MCF 10A (cell line): Measurements from ENCODE around the gene FAT2. TPM values are rescaled to one million over a fixed set of nuclear protein-coding genes. Genes with fewer than 3 reads are reported as not detected.

ENCODE experiments used
- BruUV-seq: library from RNA; stranded (reverse); fragments of 400-500 nt; replicated peaks from 2 replicates; lab custom pipeline; 2021; lab: Mats Ljungman, UMichigan
- CTCF ChIA-PET: fragments of 300-600 bp; sonication (Branson Sonifier 250); formaldehyde crosslinking; extraction: SDS; loops from one replicate; lab custom pipeline; 2021; ENCODE audit warnings: antibody characterized with exemption, inconsistent platforms; lab: Yijun Ruan, JAX
- POLR2A ChIA-PET: fragments of 300-600, 350-650 bp; sonication (Branson Sonifier 250); formaldehyde crosslinking; extraction: SDS; loops from one replicate; lab custom pipeline; 2020; ENCODE audit warnings: antibody characterized with exemption, inconsistent platforms; lab: Yijun Ruan, JAX
- DNase-seq: peaks from one replicate; pipeline ENCODE4 v3.0.0-alpha.2; 2018; ENCODE audit not compliant: unreplicated experiment
- H3K27ac Mint-ChIP-seq: one replicate; pipeline ENCODE4 v1.8.0; 2022; ENCODE audit warnings: mild to moderate bottlenecking, low read depth, mixed read lengths; ENCODE audit not compliant: unreplicated experiment
- H3K27me3 Mint-ChIP-seq: one replicate; pipeline ENCODE4 v1.8.0; 2022; ENCODE audit warnings: mixed read lengths; ENCODE audit not compliant: insufficient read depth, unreplicated experiment
- H3K36me3 Mint-ChIP-seq: one replicate; pipeline ENCODE4 v1.8.0; 2022; ENCODE audit warnings: mild to moderate bottlenecking, moderate library complexity, mixed read lengths; ENCODE audit not compliant: insufficient read depth, unreplicated experiment
- H3K4me1 Mint-ChIP-seq: one replicate; pipeline ENCODE4 v1.8.0; 2022; ENCODE audit warnings: mixed read lengths; ENCODE audit not compliant: insufficient read depth, unreplicated experiment
- H3K4me3 Mint-ChIP-seq: one replicate; pipeline ENCODE4 v1.8.0; 2022; ENCODE audit warnings: mild to moderate bottlenecking, moderate library complexity, mixed read lengths; ENCODE audit not compliant: unreplicated experiment
- H3K9me3 Mint-ChIP-seq: one replicate; pipeline ENCODE4 v1.8.0; 2022; ENCODE audit warnings: mixed read lengths; ENCODE audit not compliant: unreplicated experiment
- intact Hi-C: fragments of 100-400 bp; cut with micrococcal nuclease; formaldehyde crosslinking; loops from 2 replicates; pipeline ENCODE4 v1.14.1; 2022
- total RNA-seq: library from RNA; stranded (reverse); gene quantifications from 2 replicates; pipeline ENCODE4 v1.2.3, GENCODE V29; 2022
- TF ChIP-seq, protein P1 (sequence below): fragments of 200-600 bp; IDR thresholded peaks from one replicate; pipeline ENCODE4 v1.8.0; 2022; ENCODE audit warnings: antibody characterized with exemption, mild to moderate bottlenecking; ENCODE audit not compliant: unreplicated experiment

FAT2 gene
- total RNA-seq, 1 experiment from 2014 or later: 9.9 TPM

DNA sequence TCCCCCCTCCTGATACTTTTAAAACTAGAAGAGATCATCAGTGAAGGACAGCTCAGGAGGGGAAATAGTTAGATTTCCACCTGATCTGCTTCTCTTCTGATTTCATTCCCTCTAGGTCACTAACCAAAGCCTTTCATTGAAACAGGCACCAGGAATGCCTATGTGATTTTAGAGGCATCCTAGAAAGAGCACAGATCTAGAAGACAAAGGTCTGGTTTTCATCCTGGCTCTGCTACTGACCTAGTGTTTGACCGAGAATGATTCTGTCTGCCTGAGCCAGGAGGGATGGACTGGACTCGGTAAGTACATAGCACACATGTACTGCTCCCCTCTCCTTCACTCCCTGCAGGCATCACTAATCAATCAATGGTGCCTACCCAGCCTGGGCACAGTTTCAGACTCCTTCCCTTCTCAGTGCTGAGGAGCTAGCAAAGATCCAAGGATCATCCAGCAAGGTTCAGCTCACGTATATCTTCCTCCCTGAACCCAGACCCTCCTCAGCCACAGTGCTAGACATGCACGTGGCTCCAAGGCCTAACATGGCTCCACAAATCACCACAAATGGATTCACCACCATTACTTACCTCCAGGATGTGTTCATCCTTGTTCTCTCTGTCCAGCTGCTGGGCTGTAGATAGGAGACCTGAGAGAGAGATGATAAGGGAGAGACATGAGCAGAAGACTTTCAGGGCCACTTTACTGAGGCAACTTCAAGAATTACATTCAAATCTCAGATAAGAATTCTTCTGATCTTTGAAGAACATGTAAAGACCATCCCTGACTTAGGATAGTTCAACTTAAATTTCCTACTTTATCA lies 35.2 kb downstream of the FAT2 start:
- H3K4me1 Mint-ChIP-seq: no peaks in the 10 kb centered on the region
- intact Hi-C loops: no loop called here
- ChIA-PET POLR2A (interaction anchor here (1.2 to 1.7 kb wide), 3 partner anchors 7 to 96 kb away, joined by 3 to 5 read pairs (median 3); no protein-coding TSS in a partner anchor), CTCF (interaction anchor here (0.6 to 26.8 kb wide), 6 partner anchors 10 to 88 kb away, joined by 3 to 467 read pairs (median 4); no protein-coding TSS in a partner anchor)
- BruUV-seq: no TSS peak
- no peak overlapping the region for H3K27ac Mint-ChIP-seq
- H3K27me3 Mint-ChIP-seq: no peaks in the 10 kb centered on the region
- H3K9me3 Mint-ChIP-seq: no peaks in the 10 kb centered on the region
- no peak for DNase-seq
- H3K36me3 Mint-ChIP-seq: peaks cover 29% of the 10 kb centered on the region
- TF ChIP-seq, protein P1, sequence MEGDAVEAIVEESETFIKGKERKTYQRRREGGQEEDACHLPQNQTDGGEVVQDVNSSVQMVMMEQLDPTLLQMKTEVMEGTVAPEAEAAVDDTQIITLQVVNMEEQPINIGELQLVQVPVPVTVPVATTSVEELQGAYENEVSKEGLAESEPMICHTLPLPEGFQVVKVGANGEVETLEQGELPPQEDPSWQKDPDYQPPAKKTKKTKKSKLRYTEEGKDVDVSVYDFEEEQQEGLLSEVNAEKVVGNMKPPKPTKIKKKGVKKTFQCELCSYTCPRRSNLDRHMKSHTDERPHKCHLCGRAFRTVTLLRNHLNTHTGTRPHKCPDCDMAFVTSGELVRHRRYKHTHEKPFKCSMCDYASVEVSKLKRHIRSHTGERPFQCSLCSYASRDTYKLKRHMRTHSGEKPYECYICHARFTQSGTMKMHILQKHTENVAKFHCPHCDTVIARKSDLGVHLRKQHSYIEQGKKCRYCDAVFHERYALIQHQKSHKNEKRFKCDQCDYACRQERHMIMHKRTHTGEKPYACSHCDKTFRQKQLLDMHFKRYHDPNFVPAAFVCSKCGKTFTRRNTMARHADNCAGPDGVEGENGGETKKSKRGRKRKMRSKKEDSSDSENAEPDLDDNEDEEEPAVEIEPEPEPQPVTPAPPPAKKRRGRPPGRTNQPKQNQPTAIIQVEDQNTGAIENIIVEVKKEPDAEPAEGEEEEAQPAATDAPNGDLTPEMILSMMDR: no peak
- no peak overlapping the region for H3K4me3 Mint-ChIP-seq

DNA sequence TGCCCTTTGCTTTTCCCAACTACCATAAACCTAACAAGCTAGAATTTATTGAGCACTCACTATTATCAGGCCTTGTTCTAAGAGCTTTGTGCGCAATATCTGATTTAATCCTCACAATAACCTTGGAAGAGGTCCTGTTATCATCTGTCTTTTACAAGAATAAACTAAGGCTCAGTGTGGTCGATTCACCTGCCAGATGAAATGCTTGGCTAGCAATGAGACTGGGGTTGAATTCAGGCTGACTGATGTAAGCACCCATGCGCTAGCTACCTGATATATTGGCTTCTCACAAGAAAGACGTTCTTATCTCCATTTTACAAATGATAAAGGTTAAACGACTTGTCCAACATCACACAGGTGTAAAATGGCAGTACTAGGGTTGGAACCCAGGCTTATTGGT lies 37.4 kb downstream of the FAT2 start:
- H3K4me3 Mint-ChIP-seq: no peak overlapping the region
- TF ChIP-seq, protein P1: no peak
- CTCF ChIA-PET: interaction anchor here (0.6 to 26.8 kb wide), 6 partner anchors 16 to 345 kb away, joined by 3 to 467 read pairs (median 6); no protein-coding TSS in a partner anchor
- H3K27ac Mint-ChIP-seq: no peak overlapping the region
- POLR2A ChIA-PET: interaction anchor here (0.6 to 1.9 kb wide), 3 partner anchors 18 to 83 kb away, joined by 3 to 5 read pairs (median 3); no protein-coding TSS in a partner anchor
- no TSS peak for BruUV-seq
- intact Hi-C loops: no loop called here
- H3K9me3 Mint-ChIP-seq: no peaks in the 10 kb centered on the region
- H3K36me3 Mint-ChIP-seq: peaks cover 51% of the 10 kb centered on the region
- H3K27me3 Mint-ChIP-seq: no peaks in the 10 kb centered on the region
- DNase-seq: no peak
- peaks cover 13% of the 10 kb centered on the region for H3K4me1 Mint-ChIP-seq

DNA sequence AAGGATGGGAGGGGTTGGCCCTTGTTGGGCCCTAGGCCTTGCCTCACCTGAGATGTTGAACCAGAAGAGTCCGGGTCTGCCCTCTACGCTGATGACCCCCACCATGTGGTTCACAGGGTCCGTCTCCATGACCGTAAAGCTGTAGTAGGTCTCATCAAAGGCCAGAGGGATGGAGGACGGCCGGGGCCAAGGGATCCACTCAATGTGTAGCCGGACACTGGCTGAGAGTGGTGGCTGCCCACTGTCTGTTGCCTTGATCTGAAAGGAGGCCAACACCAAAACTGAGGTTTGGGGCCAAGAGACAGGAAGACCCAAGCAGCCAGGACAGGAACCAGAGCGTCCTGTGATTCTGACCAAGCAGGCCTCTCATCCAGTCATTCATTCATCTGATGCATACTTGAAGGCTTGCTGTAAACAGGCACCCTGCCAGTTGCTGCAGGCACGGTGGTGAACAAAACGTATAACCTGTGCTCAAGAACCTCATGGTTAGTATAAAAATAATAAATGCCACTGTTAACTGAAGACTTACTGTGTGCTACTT lies 37.9 kb downstream of the FAT2 start:
- DNase-seq: no peak
- no TSS peak for BruUV-seq
- TF ChIP-seq, protein P1: no peak
- ChIA-PET CTCF (interaction anchor here (0.6 to 26.8 kb wide), 6 partner anchors 17 to 313 kb away, joined by 3 to 467 read pairs (median 6); no protein-coding TSS in a partner anchor), POLR2A (interaction anchor here (0.6 to 1.9 kb wide), 3 partner anchors 19 to 84 kb away, joined by 3 to 5 read pairs (median 3); no protein-coding TSS in a partner anchor)
- intact Hi-C loops: no loop called here
- Mint-ChIP-seq H3K27ac (no peak overlapping the region), H3K36me3 (peaks cover 55% of the 10 kb centered on the region), H3K4me1 (peaks cover 13% of the 10 kb centered on the region), H3K9me3 (no peaks in the 10 kb centered on the region), H3K4me3 (no peak overlapping the region), H3K27me3 (no peaks in the 10 kb centered on the region)

DNA sequence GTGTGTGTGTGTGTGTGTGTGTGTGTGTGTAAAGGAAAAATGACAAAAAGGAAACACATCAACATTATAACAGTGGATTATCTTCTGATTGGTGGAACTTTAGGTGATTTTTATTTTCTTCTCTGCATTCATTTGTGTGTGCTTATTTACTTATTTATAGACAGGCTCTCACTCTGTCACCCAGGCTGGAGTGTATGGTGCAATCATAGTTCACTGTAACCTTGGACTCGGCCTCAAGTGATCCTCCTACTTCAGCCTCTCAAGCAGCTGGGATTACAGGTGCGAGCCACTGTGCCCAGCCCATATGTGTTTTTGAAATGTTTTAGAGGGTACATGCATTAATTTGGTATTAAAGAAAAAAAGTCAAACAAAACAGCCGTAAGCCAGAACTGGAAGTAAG lies 39.1 kb downstream of the FAT2 start:
- ChIA-PET CTCF (interaction anchor here (0.7 to 26.8 kb wide), 4 partner anchors 28 to 107 kb away, joined by 3 to 467 read pairs (median 6); no protein-coding TSS in a partner anchor), POLR2A (interaction anchor here (0.6 to 1.9 kb wide), 2 partner anchors 9 to 20 kb away, joined by 3 to 5 read pairs; no protein-coding TSS in a partner anchor)
- intact Hi-C loops: no loop called here
- Mint-ChIP-seq H3K4me1 (peaks cover 13% of the 10 kb centered on the region), H3K4me3 (no peak overlapping the region), H3K27ac (no peak overlapping the region), H3K36me3 (peaks cover 59% of the 10 kb centered on the region), H3K9me3 (no peaks in the 10 kb centered on the region), H3K27me3 (no peaks in the 10 kb centered on the region)
- BruUV-seq: no TSS peak
- DNase-seq: no peak
- TF ChIP-seq, protein P1: no peak
